ENCODE measurements around the gene LDLRAD3. TPM values are rescaled to one million over a fixed set of nuclear protein-coding genes. Genes with fewer than 3 reads are reported as not detected.

The LDLRAD3 gene
- polyA plus RNA-seq, 3 donors: 3.6 to 28.7 (median 7.0) TPM

- no peak overlapping the region for H3K27ac ChIP-seq (ENCODE audit: low read depth, low read length)
- WGBS, 3 donors: 77 to 91% (median 86%) methylated on average over 7 of the region's 7 CpGs
Observed at GRCh38 chr11:36151933-36152580, 208.2 kb downstream of the LDLRAD3 start.

GRCh38 chr11:36153551-36153950 lies 209.7 kb downstream of the LDLRAD3 start:
- H3K27ac ChIP-seq (ENCODE audit: low read depth, low read length): no peak overlapping the region

GRCh38 chr11:36155124-36155561 lies 211.3 kb downstream of the LDLRAD3 start:
- no peak overlapping the region for H3K27ac ChIP-seq (ENCODE audit: low read depth, low read length)
- WGBS, 3 donors: 55 to 65% (median 62%) methylated on average over 8 of the region's 8 CpGs

More at GRCh38 chr11:36153551-36153950, 209.7 kb downstream of the LDLRAD3 start:
- 90 to 98% (median 96%) methylated on average over 2 of the region's 2 CpGs for WGBS, 3 donors

- H3K27ac ChIP-seq (ENCODE audit: low read depth, low read length): no peak overlapping the region
- 83 to 88% (median 86%) methylated on average over 6 of the region's 6 CpGs for whole genome bisulfite sequencing, 3 donors
Observed at GRCh38 chr11:36155770-36156160, 211.9 kb downstream of the LDLRAD3 start.

- H3K27ac ChIP-seq (ENCODE audit: low read depth, low read length): no peak overlapping the region
- WGBS, 3 donors: 79 to 88% (median 82%) methylated on average over 4 of the region's 4 CpGs
Observed at GRCh38 chr11:36156161-36156816, 212.4 kb downstream of the LDLRAD3 start.

- H3K27ac ChIP-seq (ENCODE audit: low read depth, low read length): no peak overlapping the region
- WGBS, 3 donors: 38 to 61% (median 45%) methylated on average over 5 of the region's 5 CpGs
Observed at GRCh38 chr11:36156817-36157519, 213.1 kb downstream of the LDLRAD3 start.

GRCh38 chr11:36160091-36160490 lies 216.2 kb downstream of the LDLRAD3 start:
- no peak overlapping the region for H3K27ac ChIP-seq (ENCODE audit: low read depth, low read length)
- 61 to 69% (median 65%) methylated on average over 10 of the region's 10 CpGs for WGBS, 3 donors

- no peak overlapping the region for H3K27ac ChIP-seq (ENCODE audit: low read depth, low read length)
- 77 to 90% (median 88%) methylated on average over 5 of the region's 5 CpGs for WGBS, 3 donors
Observed at GRCh38 chr11:36161572-36161971, 217.7 kb downstream of the LDLRAD3 start.

- no peak overlapping the region for H3K27ac ChIP-seq (ENCODE audit: low read depth, low read length)
- WGBS, 3 donors: 76 to 88% (median 76%) methylated on average over 10 of the region's 10 CpGs
Observed at GRCh38 chr11:36162006-36162882, 218.4 kb downstream of the LDLRAD3 start.

- 43 to 56% (median 46%) methylated on average over 5 of the region's 5 CpGs for WGBS, 3 donors
- H3K27ac ChIP-seq (ENCODE audit: low read depth, low read length): no peak overlapping the region
Observed at GRCh38 chr11:36162883-36163434, 219.1 kb downstream of the LDLRAD3 start.

GRCh38 chr11:36164506-36165250 lies 220.8 kb downstream of the LDLRAD3 start:
- H3K27ac ChIP-seq (ENCODE audit: low read depth, low read length): no peak overlapping the region
- WGBS, 3 donors: 77 to 85% (median 78%) methylated on average over 6 of the region's 6 CpGs

- WGBS, 3 donors: 63 to 79% (median 75%) methylated on average over 3 of the region's 3 CpGs
- no peak overlapping the region for H3K27ac ChIP-seq (ENCODE audit: low read depth, low read length)
Observed at GRCh38 chr11:36165621-36166397, 221.9 kb downstream of the LDLRAD3 start.

- 91 to 94% (median 94%) methylated on average over 4 of the region's 4 CpGs for WGBS, 3 donors
- no peak overlapping the region for H3K27ac ChIP-seq (ENCODE audit: low read depth, low read length)
Observed at GRCh38 chr11:36167073-36167472, 223.2 kb downstream of the LDLRAD3 start.

- WGBS, 3 donors: 78 to 96% (median 94%) methylated on average over 6 of the region's 6 CpGs
- no peak overlapping the region for H3K27ac ChIP-seq (ENCODE audit: low read depth, low read length)
Observed at GRCh38 chr11:36167729-36168128, 223.9 kb downstream of the LDLRAD3 start.

GRCh38 chr11:36177836-36178235 lies 234.0 kb downstream of the LDLRAD3 start:
- H3K27ac ChIP-seq (ENCODE audit: low read depth, low read length): no peak overlapping the region
- 37 to 81% (median 62%) methylated on average over 2 of the region's 2 CpGs for WGBS, 3 donors

- 81 to 87% (median 87%) methylated on average over 6 of the region's 6 CpGs for WGBS, 3 donors
- H3K27ac ChIP-seq (ENCODE audit: low read depth, low read length): no peak overlapping the region
Observed at GRCh38 chr11:36186340-36187175, 242.7 kb downstream of the LDLRAD3 start.
